ENCODE results near the gene TAS2R40.

The TAS2R40 gene

GRCh38 chr7:143222782-143223181 lies 945 bp downstream of the TAS2R40 start:
- in situ Hi-C loops (cut with HindIII; ENCODE audit: low sequenced_read_pairs), result no loop called here

GRCh38 chr7:143223784-143224183 lies 1.9 kb downstream of the TAS2R40 start:
- in situ Hi-C loops (cut with HindIII; ENCODE audit: low sequenced_read_pairs), result no loop called here

GRCh38 chr7:143225047-143225446 lies 3.2 kb downstream of the TAS2R40 start:
- in situ Hi-C loops (cut with HindIII; ENCODE audit: low sequenced_read_pairs), result no loop called here

GRCh38 chr7:143227806-143228205 lies 6.0 kb downstream of the TAS2R40 start:
- in situ Hi-C loops (cut with HindIII; ENCODE audit: low sequenced_read_pairs), result no loop called here

- in situ Hi-C loops (cut with HindIII; ENCODE audit: low sequenced_read_pairs), result no loop called here
Measured at GRCh38 chr7:143229054-143229790, 7.4 kb downstream of the TAS2R40 start.

GRCh38 chr7:143230602-143231457 lies 9.0 kb downstream of the TAS2R40 start:
- in situ Hi-C loops (cut with HindIII; ENCODE audit: low sequenced_read_pairs), result no loop called here

- in situ Hi-C loops (cut with HindIII; ENCODE audit: low sequenced_read_pairs), result no loop called here
Measured at GRCh38 chr7:143233816-143234532, 12.1 kb downstream of the TAS2R40 start.

GRCh38 chr7:143234533-143234875 lies 12.7 kb downstream of the TAS2R40 start:
- in situ Hi-C loops (cut with HindIII; ENCODE audit: low sequenced_read_pairs), result no loop called here

GRCh38 chr7:143235561-143235960 lies 13.7 kb downstream of the TAS2R40 start:
- in situ Hi-C loops (cut with HindIII; ENCODE audit: low sequenced_read_pairs), result no loop called here

- in situ Hi-C loops (cut with HindIII; ENCODE audit: low sequenced_read_pairs), result no loop called here
Measured at GRCh38 chr7:143236408-143236990, 14.7 kb downstream of the TAS2R40 start.

GRCh38 chr7:143237366-143237765 lies 15.5 kb downstream of the TAS2R40 start:
- in situ Hi-C loops (cut with HindIII; ENCODE audit: low sequenced_read_pairs), result no loop called here

- in situ Hi-C loops (cut with HindIII; ENCODE audit: low sequenced_read_pairs), result no loop called here
Measured at GRCh38 chr7:143238289-143238980, 16.6 kb downstream of the TAS2R40 start.

GRCh38 chr7:143239813-143240212 lies 18.0 kb downstream of the TAS2R40 start:
- in situ Hi-C loops (cut with HindIII; ENCODE audit: low sequenced_read_pairs), result loop anchor here (10.0 kb wide), 1 partner anchor 65 kb away; no protein-coding TSS in a partner anchor

- in situ Hi-C loops (cut with HindIII; ENCODE audit: low sequenced_read_pairs), result loop anchor here (10.0 kb wide), 1 partner anchor 64 kb away; no protein-coding TSS in a partner anchor
Measured at GRCh38 chr7:143240291-143241168, 18.7 kb downstream of the TAS2R40 start.

- in situ Hi-C loops (cut with HindIII; ENCODE audit: low sequenced_read_pairs), result loop anchor here (10.0 kb wide), 1 partner anchor 62 kb away; no protein-coding TSS in a partner anchor
Measured at GRCh38 chr7:143242306-143242705, 20.5 kb downstream of the TAS2R40 start.

- in situ Hi-C loops (cut with HindIII; ENCODE audit: low sequenced_read_pairs), result loop anchor here (10.0 kb wide), 1 partner anchor 62 kb away; no protein-coding TSS in a partner anchor
Measured at GRCh38 chr7:143243111-143243510, 21.3 kb downstream of the TAS2R40 start.

- in situ Hi-C loops (cut with HindIII; ENCODE audit: low sequenced_read_pairs), result loop anchor here (10.0 kb wide), 1 partner anchor 61 kb away; no protein-coding TSS in a partner anchor
Measured at GRCh38 chr7:143243614-143244013, 21.8 kb downstream of the TAS2R40 start.

GRCh38 chr7:143244321-143244720 lies 22.5 kb downstream of the TAS2R40 start:
- in situ Hi-C loops (cut with HindIII; ENCODE audit: low sequenced_read_pairs), result loop anchor here (10.0 kb wide), 1 partner anchor 60 kb away; no protein-coding TSS in a partner anchor

- in situ Hi-C loops (cut with HindIII; ENCODE audit: low sequenced_read_pairs), result loop anchor here (10.0 kb wide), 1 partner anchor 60 kb away; no protein-coding TSS in a partner anchor
Measured at GRCh38 chr7:143245123-143245522, 23.3 kb downstream of the TAS2R40 start.
